PFSK-1 (cell line): ENCODE measurements around the gene NUP43.

ENCODE experiments used
- FOXP2 ChIP-seq: optimal IDR thresholded peaks from 2 replicates; pipeline ENCODE3; 2011; ENCODE audit warnings: borderline replicate concordance, control low read depth, inconsistent platforms; ENCODE audit not compliant: insufficient read depth; ENCODE audit errors: extremely low read length, extremely low read depth
- POLR2AphosphoS5 ChIP-seq: IDR thresholded peaks from 2 replicates; pipeline ENCODE4 v1.6.1; 2012; ENCODE audit warnings: low read depth, mild to moderate bottlenecking, control low read depth, low read length, moderate library complexity
- REST ChIP-seq, 2 experiments: IDR thresholded peaks; 2 replicates each; pipeline versions ENCODE4 v1.6.1 to v1.8.0; 2011 to 2012; ENCODE audit warnings: low read depth in 2 of 2, low read length in 2 of 2, control low read depth in 1 of 2, inconsistent platforms in 1 of 2, mild to moderate bottlenecking in 1 of 2, moderate library complexity in 1 of 2; ENCODE audit not compliant: insufficient read depth in 1 of 2
- SIN3A ChIP-seq: IDR thresholded peaks from 2 replicates; pipeline ENCODE4 v1.6.1; 2012; ENCODE audit warnings: mild to moderate bottlenecking, low read length, moderate library complexity, borderline replicate concordance; ENCODE audit not compliant: insufficient read depth
- TAF1 ChIP-seq: IDR thresholded peaks from 2 replicates; pipeline ENCODE4 v1.6.1; 2012; ENCODE audit warnings: low read length, control low read depth, borderline replicate concordance; ENCODE audit not compliant: insufficient read depth

DNA sequence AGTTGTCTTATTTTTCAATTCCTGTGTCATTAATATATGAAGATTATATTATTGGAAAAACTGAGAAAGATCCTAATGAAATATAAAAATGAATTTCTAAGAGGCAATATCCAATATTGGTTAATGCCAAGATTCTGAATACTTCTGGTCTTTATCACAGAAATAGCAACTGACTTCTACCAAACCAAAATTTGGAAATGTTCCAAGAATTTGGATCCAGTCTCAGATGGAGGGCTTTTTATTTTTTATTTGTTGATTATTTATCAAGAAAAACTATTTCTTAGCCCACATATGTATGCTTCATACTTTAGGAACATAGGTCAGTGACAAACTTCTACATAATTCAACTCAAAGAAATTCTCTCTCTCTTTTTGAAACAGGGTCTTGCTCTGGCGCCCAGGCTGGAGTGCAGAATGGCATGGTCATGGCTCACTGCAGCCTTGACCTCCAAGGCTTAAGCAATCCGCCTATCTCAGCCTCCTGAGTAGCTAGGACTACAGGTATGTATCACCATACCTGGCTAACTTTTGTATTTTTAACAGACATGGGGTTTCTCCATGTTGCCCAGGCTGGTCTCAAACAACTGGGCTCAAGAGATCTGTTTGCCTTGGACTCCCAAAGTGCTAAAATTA is 13.1 kb downstream of the NUP43 start:
- no peak for TF ChIP-seq FOXP2
- no peak for TF ChIP-seq SIN3A
- TF ChIP-seq POLR2AphosphoS5, result no peak
- TF ChIP-seq REST (IDR thresholded peaks at IDR 0.05; ENCODE audit: insufficient read depth in 1 of 2, low read depth in 2 of 2, low read length in 2 of 2), result no peak
- TF ChIP-seq TAF1, result no peak
